Loucy (cell line): ENCODE results near the gene NSUN2.
A peak's percentile ranks its signal among the peaks of the same experiment; 100 is the strongest.

ENCODE experiments used
- H2AFZ ChIP-seq: fragments of 200-600 bp; sonication (generic); 2 replicates; pipeline ENCODE4 v1.6.0; 2016; ENCODE audit warnings: antibody characterized with exemption, mild to moderate bottlenecking, low read length, moderate library complexity
- H3F3A ChIP-seq: fragments of 200-600 bp; 2 replicates; pipeline ENCODE4 v1.6.0; 2016; ENCODE audit warnings: antibody characterized with exemption, low read depth, mild to moderate bottlenecking
- H3K27me3 ChIP-seq: fragments of 200-600 bp; sonication (generic); 2 replicates; pipeline ENCODE4 v1.6.1; 2014; ENCODE audit warnings: low read length, mild to moderate bottlenecking; ENCODE audit not compliant: insufficient read depth, poor library complexity, severe bottlenecking
- H3K36me3 ChIP-seq: fragments of 200-600 bp; sonication (generic); 2 replicates; pipeline ENCODE4 v1.6.1; 2016; ENCODE audit warnings: low read length; ENCODE audit not compliant: insufficient read depth
- H3K4me1 ChIP-seq: fragments of 200-600 bp; sonication (generic); 2 replicates; pipeline ENCODE4 v1.5.1; 2014; ENCODE audit warnings: low read length, mild to moderate bottlenecking; ENCODE audit not compliant: insufficient read depth, poor library complexity, severe bottlenecking
- H3K4me2 ChIP-seq: fragments of 200-600 bp; sonication (generic); 2 replicates; pipeline ENCODE4 v1.6.0; 2014; ENCODE audit warnings: antibody characterized with exemption, low read length, low read depth, mild to moderate bottlenecking; ENCODE audit not compliant: poor library complexity, severe bottlenecking
- H3K4me3 ChIP-seq: fragments of 200-600 bp; sonication (generic); 2 replicates; pipeline ENCODE4 v1.5.1; 2014; ENCODE audit warnings: low read length, mild to moderate bottlenecking, mixed read lengths; ENCODE audit not compliant: poor library complexity, severe bottlenecking
- H3K79me2 ChIP-seq: fragments of 200-600 bp; sonication (generic); 2 replicates; pipeline ENCODE4 v1.6.1; 2014; ENCODE audit warnings: low read length; ENCODE audit not compliant: insufficient read depth
- H3K9ac ChIP-seq: fragments of 200-600 bp; sonication (generic); 2 replicates; pipeline ENCODE4 v1.6.0; 2014; ENCODE audit warnings: mild to moderate bottlenecking, low read depth, low read length, moderate library complexity; ENCODE audit not compliant: poor library complexity, severe bottlenecking
- H3K9me2 ChIP-seq: fragments of 200-600 bp; sonication (generic); replicated peaks from 2 replicates; pipeline ENCODE4 v1.6.1; 2016; ENCODE audit warnings: low read depth, low read length, mixed read lengths
- H3K9me3 ChIP-seq: fragments of 200-600 bp; sonication (generic); 2 replicates; pipeline ENCODE4 v1.6.1; 2014; ENCODE audit warnings: mild to moderate bottlenecking, antibody characterized with exemption, low read length, low read depth; ENCODE audit not compliant: insufficient read depth
- H4K20me1 ChIP-seq: fragments of 200-600 bp; sonication (generic); 2 replicates; pipeline ENCODE4 v1.6.0; 2014; ENCODE audit warnings: antibody characterized with exemption, low read length, mild to moderate bottlenecking; ENCODE audit not compliant: insufficient read depth, poor library complexity, severe bottlenecking
- CTCF ChIP-seq: fragments of 200-600 bp; sonication (generic); conservative IDR thresholded peaks from 2 replicates; pipeline ENCODE4 v1.5.1; 2014; ENCODE audit warnings: mild to moderate bottlenecking, antibody characterized with exemption, low read length
- EZH2phosphoT487 ChIP-seq: fragments of 200-600 bp; IDR thresholded peaks from 2 replicates; pipeline ENCODE4 v1.6.1; 2018; ENCODE audit warnings: antibody characterized with exemption, mild to moderate bottlenecking, moderate library complexity, borderline replicate concordance

Gene NSUN2

DNA sequence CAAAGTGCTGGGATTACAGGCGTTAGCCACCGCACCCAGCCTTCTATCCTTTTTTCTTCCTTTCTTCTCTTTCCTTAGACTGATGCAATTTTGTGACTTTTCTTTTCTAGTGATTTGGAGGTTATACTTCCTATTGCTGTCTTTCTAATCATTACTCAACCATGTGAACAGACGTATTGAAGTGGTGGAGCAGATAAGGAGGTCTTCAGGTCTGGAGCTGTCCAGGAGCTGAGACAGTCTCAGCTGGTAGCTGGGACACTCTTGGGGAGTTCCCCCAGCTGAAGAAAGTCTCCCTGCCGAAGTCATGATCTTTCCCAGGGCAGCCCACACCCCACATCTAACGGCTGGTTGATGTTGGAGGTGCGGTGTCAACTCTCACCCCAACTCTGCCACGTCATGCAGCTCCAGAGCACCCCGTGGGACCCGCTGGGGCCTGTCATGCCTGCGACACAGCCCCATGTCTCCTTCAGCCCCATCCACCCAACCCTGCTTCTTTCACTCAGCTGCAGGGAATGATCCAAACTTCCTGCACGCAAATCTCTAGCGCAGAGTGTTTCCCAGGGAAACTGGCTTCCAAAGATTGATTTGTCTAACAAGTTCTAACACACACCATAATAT is 41.1 kb downstream of the NSUN2 start:
- no peaks in the 10 kb centered on the region for H3K27me3 ChIP-seq
- H3K36me3 ChIP-seq: no peaks in the 10 kb centered on the region; the same call in 1 of the 2 replicates
- no peaks in the 10 kb centered on the region for H3F3A ChIP-seq
- no peaks in the 10 kb centered on the region for H3K79me2 ChIP-seq
- H3K4me1 ChIP-seq: no peaks in the 10 kb centered on the region
- H4K20me1 ChIP-seq: no peaks in the 10 kb centered on the region
- H3K9ac ChIP-seq: no peak overlapping the region
- H3K9me2 ChIP-seq: no peaks in the 10 kb centered on the region
- H3K4me2 ChIP-seq: no peak overlapping the region
- no peaks in the 10 kb centered on the region for H3K9me3 ChIP-seq
- TF ChIP-seq CTCF (no peak), EZH2phosphoT487 (no peak)
- no peak overlapping the region for H2AFZ ChIP-seq
- no peak overlapping the region for H3K4me3 ChIP-seq

DNA sequence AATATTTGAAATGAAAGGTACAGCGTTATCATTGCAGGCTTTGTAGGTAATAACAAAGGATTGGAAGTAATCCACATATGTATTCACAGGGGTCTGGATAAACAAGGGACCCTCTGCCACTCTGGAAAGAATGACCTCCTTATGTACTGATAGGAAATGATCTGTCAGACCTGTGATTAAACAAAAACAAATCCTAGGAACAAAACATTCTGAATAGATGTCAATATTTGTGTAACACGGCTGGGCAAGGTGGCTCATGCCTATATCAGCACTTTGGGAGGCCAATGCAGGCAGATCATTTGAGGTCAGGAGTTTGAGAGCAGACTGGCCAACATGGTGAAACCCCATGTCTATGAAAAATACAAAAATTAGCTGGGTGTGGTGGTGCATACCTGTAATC is 42.3 kb downstream of the NSUN2 start:
- no peak overlapping the region for H3K4me3 ChIP-seq
- H3K27me3 ChIP-seq: no peaks in the 10 kb centered on the region
- no peak for TF ChIP-seq EZH2phosphoT487
- no peak for TF ChIP-seq CTCF
- no peaks in the 10 kb centered on the region for H3K4me1 ChIP-seq
- no peaks in the 10 kb centered on the region for H3K9me2 ChIP-seq
- H2AFZ ChIP-seq: no peak overlapping the region
- no peaks in the 10 kb centered on the region for H3K9me3 ChIP-seq
- peak overlapping the region; percentile 39 for H3K4me2 ChIP-seq
- H3K79me2 ChIP-seq: no peaks in the 10 kb centered on the region
- no peaks in the 10 kb centered on the region for H3K36me3 ChIP-seq
- no peaks in the 10 kb centered on the region for H3F3A ChIP-seq
- no peak overlapping the region for H3K9ac ChIP-seq
- no peaks in the 10 kb centered on the region for H4K20me1 ChIP-seq

- Histone ChIP-seq H3F3A (no peaks in the 10 kb centered on the region), H3K27me3 (no peaks in the 10 kb centered on the region), H3K4me2 (no peak overlapping the region), H3K36me3 (no peaks in the 10 kb centered on the region), H3K79me2 (no peaks in the 10 kb centered on the region), H3K9me2 (no peaks in the 10 kb centered on the region), H3K9me3 (no peaks in the 10 kb centered on the region), H3K9ac (no peak overlapping the region), H3K4me1 (peaks cover 9% of the 10 kb centered on the region), H3K4me3 (no peak overlapping the region), H4K20me1 (no peaks in the 10 kb centered on the region), H2AFZ (no peak overlapping the region)
- TF ChIP-seq EZH2phosphoT487: no peak
- TF ChIP-seq CTCF: no peak
Measured at GRCh38 chr5:6587171-6587570, 45.7 kb downstream of the NSUN2 start.
